Measurements from ENCODE around the gene ATP6AP1. TPM values are rescaled to one million over a fixed set of nuclear protein-coding genes. Genes with fewer than 3 reads are reported as not detected.

The ATP6AP1 gene
- total RNA-seq, 1 donor from 2014 or later, result 74.8 TPM

GRCh38 chrX:154478728-154479622, 50.5 kb downstream of the ATP6AP1 start, which contains the start of gene LAGE3:
Gene LAGE3, minus strand, starts transcription at chrX:154479281. Its CDS starts 366 bp downstream, at chrX:154478915.
- intact Hi-C loops (cut with DNase I), result no loop called here
- DNase-seq (peak; percentile 95), ATAC-seq (ENCODE audit: poor library complexity) (peak; percentile 97)

- intact Hi-C loops (cut with DNase I), result no loop called here
- DNase-seq (no peak), ATAC-seq (ENCODE audit: poor library complexity) (no peak)
Measured at GRCh38 chrX:154481195-154481594, 52.7 kb downstream of the ATP6AP1 start.

DNA sequence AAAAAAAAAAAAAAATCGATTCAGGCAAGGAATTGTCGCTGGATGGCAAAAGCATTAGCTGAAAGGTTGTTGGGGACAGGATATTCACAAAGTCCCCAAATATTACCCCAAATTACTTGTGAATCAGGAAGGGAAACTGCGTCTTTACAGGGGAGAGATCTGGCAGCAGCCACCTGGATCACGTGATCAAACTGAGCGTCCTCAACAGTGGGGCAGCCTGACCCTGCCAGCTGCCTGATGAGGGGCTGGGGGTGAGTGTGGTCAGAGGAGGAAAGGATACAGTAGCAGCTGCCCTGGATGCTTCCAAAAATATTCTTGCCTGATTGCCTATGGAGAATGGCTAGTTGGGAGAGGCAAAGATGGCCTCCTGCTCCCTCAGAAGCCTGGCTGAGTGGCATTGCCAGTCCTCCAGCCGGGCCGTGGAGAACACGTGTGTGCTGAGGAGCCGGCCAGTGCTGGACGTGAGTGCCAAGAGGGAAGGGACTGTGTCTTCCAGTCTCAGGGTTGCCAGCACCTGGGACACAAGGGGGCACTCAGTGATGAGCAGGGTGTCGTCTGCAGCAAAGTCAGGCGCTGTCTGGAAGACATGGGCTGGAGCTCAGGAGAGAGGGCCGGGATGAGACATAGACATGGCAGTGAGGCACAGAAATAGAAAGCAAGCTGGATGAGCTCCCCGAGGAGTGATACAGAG, 53.6 kb downstream of the ATP6AP1 start:
- DNase-seq, result no peak

DNA sequence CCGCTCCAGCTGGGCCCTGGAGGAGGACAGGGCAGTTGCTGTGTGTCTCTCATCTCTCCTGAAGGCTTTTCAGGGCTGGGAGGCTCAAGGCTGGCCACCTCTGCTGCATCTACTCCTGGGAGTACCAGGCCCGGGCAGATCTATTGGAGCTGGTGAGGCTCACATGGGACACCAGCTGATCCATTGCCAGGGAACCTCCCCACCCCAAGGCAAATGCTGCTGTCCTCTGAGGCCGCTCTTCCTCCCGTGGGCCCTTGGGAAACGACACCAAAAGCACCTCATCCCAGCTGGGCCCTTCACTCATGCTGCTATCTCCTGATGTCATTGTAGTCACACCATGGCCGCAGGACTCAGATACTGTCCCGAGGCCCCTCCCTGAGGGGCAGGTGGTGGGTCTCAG, 54.3 kb downstream of the ATP6AP1 start:
- ATAC-seq (ENCODE audit: poor library complexity), result no peak
- intact Hi-C loops (cut with DNase I), result no loop called here

More for the DNA sequence above, 53.6 kb downstream of the ATP6AP1 start:
- ATAC-seq (ENCODE audit: poor library complexity), result no peak
- intact Hi-C loops (cut with DNase I), result no loop called here

GRCh38 chrX:154483325-154483724, 54.8 kb downstream of the ATP6AP1 start:
- DNase-seq (no peak), ATAC-seq (ENCODE audit: poor library complexity) (no peak)
- intact Hi-C loops (cut with DNase I), result no loop called here

More for the DNA sequence above, 54.3 kb downstream of the ATP6AP1 start:
- DNase-seq, result no peak

DNA sequence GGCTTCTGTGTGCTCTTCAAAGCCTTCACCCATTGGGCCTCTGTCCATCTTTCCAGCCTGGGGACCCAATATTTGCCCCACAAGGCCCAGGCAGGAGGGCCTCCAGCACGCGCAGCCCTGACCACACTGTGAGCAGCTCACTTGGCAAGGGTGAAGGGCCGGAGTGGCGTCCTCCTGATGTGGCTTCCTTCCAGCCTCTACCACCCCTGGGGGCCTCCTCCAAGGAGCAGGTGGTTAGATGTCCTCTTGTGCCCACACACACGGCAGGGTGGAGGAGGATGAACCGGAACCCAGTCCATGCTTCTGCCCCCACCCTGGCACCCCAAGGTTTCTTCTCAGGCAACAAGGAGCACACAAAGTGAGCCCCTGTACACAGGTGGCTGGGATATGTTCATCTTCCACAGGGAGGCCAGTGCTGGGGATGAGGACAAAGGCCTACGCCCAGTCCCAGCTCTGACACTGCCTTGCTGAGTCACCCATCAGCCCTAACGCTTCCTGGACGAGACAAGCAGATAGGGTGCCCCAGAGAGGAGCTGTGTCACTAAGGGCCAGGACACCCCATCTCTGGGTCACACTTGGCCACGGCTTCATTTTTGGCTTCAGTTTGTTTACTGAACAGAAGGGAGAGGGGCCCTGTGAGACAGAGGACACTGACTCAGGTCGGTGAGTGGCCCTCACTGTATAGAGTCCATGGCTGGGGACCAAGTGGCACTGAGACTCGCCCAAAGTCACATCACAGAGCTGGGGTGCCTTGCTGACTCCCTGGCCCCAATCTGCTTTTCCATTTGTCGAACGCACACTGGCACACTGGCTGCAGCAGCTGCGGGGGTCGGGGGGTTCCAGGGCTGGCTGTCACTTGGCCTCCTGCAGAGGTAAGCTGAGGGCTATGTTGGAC, 56.0 kb downstream of the ATP6AP1 start:
- intact Hi-C loops (cut with DNase I), result no loop called here
- DNase-seq (no peak), ATAC-seq (ENCODE audit: poor library complexity) (no peak)

GRCh38 chrX:154485150-154486051, 56.9 kb downstream of the ATP6AP1 start:
- intact Hi-C loops (cut with DNase I), result no loop called here
- DNase-seq (no peak), ATAC-seq (ENCODE audit: poor library complexity) (peak; percentile 7)

GRCh38 chrX:154486052-154486395, 57.5 kb downstream of the ATP6AP1 start:
- intact Hi-C loops (cut with DNase I), result no loop called here
- peak; percentile 62 for DNase-seq
- ATAC-seq (ENCODE audit: poor library complexity), result peak; percentile 0

Small RNA genes within 50 kb of the gene (microRNA-seq; reads per million reads assigned to microRNA genes)
- gene MIR6858, result not detected

Other genes starting within 250 kb of the ATP6AP1 start
- not detected for gene OPN1MW, start 246.1 kb upstream of the ATP6AP1 start, total RNA-seq
- gene OPN1MW2, start 208.9 kb upstream of the ATP6AP1 start, total RNA-seq, result not detected
- gene OPN1MW3, start 171.1 kb upstream of the ATP6AP1 start, total RNA-seq, result not detected
- gene TEX28, start 133.6 kb upstream of the ATP6AP1 start, total RNA-seq, result not detected
- gene TKTL1, start 132.9 kb upstream of the ATP6AP1 start, total RNA-seq, result 14.0 TPM
- gene FLNA, start 54.0 kb upstream of the ATP6AP1 start, total RNA-seq, result 216 TPM
- gene EMD, start 49.4 kb upstream of the ATP6AP1 start, total RNA-seq, result 49.2 TPM
- 2,020 TPM for gene RPL10, start 30.3 kb upstream of the ATP6AP1 start, total RNA-seq
- 57.7 TPM for gene DNASE1L1, start 19.4 kb upstream of the ATP6AP1 start, total RNA-seq
- gene TAFAZZIN, start 17.1 kb upstream of the ATP6AP1 start, total RNA-seq, result 36.1 TPM
- 70.3 TPM for gene GDI1, start 8.5 kb downstream of the ATP6AP1 start, total RNA-seq
- 45.6 TPM for gene FAM50A, start 15.5 kb downstream of the ATP6AP1 start, total RNA-seq
- 15.0 TPM for gene PLXNA3, start 29.6 kb downstream of the ATP6AP1 start, total RNA-seq
- 18.0 TPM for gene LAGE3, start 50.6 kb downstream of the ATP6AP1 start, total RNA-seq
- 54.7 TPM for gene UBL4A, start 57.9 kb downstream of the ATP6AP1 start, total RNA-seq
- gene SLC10A3, start 62.0 kb downstream of the ATP6AP1 start, total RNA-seq, result 11.1 TPM
- gene FAM3A, start 87.6 kb downstream of the ATP6AP1 start, total RNA-seq, result 51.3 TPM
- 9.3 TPM for gene G6PD, start 118.2 kb downstream of the ATP6AP1 start, total RNA-seq
- 15.6 TPM for gene IKBKG, start 118.9 kb downstream of the ATP6AP1 start, total RNA-seq
- not detected for gene CTAG1A, start 156.5 kb downstream of the ATP6AP1 start, total RNA-seq
- gene CTAG1B, start 190.6 kb downstream of the ATP6AP1 start, total RNA-seq, result not detected
- not detected for gene CTAG2, start 224.9 kb downstream of the ATP6AP1 start, total RNA-seq

All from Right ventricle myocardium superior (tissue), 1 donor.